Brain pericyte (primary cell): ENCODE results near the gene NTRK3.

Experiments
- DNase-seq: peaks from one replicate; pipeline ENCODE4 v3.0.0-alpha.2; 2012; ENCODE audit warnings: low read depth, low spot score

NTRK3 gene

DNA sequence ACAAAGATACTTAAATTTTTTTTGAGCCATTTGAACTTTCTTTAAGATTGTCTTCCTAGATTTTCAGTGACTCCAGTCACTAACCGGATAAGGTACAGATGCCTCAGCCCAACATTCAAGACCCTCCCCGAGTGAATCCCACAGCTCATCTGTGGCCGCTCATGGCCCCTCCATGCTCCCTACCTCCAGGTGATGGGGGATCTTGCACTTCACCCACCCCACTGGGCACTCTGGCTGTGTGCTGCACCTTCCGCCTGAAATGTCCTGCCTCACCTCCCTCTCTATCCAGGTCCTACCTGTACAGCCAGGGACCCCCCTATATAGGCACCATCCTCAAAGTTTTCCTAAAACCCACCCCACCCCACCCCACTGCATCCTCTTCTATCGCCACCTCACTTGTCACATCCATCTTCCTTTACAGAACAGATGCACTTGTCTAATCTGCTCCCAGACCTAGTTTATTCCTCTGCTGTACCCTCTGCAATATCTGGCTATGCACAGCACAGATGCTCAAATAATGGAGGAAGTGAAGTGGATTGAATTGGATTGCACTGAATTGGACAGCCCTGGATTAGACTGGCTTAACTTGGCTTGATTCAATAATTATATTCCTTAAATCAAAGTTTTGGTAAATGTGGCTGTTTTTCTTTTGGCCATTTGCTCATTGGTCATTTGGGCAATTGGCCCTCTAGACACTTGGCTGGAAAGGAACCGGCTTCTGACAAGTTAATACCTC lies 24.5 kb downstream of the NTRK3 start:
- no peak for DNase-seq

DNA sequence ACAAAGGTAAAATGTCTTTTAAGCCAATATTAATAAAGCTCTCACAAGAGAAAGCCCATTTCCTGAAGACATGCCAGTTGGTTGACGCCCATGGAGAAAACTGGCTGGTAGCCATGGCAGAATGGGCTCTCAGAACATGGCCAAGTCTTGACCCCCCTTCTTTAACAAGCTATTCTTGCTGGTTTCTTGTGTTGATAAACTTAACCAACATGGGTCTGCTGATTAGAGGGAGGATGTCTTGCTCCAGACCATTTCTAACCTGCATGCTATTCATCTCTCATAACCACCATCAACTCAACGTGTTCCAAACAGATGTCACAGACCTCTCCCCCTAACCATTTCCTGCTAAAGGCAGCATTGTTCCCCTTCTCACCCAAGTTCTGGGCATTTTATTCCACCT lies 25.7 kb downstream of the NTRK3 start:
- DNase-seq: no peak

GRCh38 chr15:88225461-88225860 lies 31.1 kb downstream of the NTRK3 start:
- DNase-seq: no peak

DNA sequence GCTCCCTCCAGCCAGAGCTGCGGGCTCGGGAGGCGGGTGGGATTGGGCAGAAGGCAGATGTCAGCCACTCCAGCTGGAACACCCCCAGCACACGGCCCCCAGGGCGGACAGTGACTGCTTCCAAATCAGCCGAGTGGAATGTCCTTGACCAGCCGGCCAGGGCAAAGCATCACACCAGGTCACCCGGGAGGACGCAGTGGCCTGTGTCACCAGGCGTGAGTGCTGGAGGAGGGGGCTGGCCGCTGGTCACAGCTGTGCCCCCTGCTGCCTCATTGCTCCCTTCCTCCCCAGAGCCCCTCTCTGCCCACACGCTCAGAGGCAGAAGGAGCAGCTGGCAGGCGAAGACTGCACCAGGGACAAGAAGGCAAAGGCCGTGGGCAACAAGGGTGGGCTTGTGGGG lies 33.5 kb downstream of the NTRK3 start:
- DNase-seq: no peak

DNA sequence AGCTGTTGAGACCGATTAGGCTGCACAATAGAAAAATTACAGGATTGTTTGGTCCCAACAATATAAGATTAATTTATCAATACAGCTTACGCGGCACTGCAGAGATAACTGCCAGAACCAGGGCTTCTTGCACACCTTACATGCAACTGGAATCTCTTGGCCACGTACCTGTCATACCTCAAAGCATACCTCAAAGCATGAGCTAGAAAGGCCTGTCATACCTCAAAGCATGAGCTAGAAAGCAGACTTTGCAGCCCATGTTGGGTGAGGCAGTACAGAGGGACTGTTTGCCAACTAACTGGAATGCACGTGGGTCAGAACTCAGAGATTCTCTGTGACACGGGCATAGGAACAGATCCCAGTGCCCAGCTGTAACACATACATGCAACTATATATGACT lies 34.7 kb downstream of the NTRK3 start:
- no peak for DNase-seq

DNA sequence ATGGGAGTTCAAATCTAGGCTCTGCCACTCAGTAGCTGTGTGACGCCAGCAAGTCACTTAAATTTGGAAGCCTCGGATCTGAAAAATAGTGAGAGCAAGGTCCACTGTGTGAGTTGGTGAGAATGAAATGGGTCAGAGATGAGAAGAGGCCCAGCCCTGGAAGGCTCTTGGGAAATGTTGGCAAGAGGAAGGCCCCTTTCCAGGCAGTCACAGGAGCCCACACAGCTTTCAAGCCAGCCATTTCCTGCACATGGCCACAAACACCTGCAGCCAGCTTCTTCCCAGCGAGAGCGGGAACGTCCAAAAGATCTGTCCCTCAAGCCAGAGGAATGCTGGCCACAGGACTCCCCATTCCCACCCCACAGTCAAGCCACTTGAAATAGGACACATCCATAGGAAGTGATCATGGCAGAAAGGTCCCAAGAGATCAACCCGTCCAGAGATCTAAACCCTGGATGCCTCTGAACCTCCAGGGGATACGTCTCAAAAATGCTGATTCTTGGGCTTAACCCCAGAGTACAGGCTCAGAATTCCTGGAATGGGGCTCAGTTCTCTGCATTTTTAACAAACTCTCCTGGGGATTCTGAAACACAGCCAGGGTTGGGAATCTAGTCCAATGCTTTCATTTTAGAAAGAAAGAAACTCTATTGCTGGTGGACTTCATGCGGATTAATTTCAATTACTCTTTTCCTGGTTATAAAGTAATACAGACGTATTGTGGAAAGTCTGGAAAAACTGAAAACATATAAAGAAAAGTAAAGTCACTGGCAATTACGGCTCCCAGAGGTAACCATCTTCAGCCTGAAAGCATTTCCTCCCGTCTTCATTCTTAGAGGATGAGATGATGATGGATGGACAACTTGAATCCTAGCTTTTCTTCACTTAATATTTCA lies 35.9 kb downstream of the NTRK3 start:
- DNase-seq: no peak

DNA sequence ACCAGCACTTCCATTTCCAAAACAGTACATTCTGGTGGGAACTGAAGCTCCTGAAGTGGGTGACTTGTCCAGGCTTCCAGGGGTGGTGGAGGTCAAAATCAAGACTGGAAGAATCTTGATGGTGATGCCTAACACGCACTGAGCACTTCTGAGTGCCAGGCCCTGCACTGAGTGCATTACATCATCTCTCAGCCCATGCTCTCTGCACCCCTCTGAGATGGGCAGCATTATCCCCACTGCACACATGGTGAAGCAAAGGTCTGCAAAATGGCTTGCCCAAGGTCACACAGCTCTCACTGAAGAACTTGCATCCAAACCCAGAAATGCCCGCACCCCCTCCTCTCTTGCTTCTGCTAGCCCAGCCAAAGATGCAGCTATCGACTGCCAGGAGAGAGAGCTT lies 36.9 kb downstream of the NTRK3 start:
- no peak for DNase-seq

DNA sequence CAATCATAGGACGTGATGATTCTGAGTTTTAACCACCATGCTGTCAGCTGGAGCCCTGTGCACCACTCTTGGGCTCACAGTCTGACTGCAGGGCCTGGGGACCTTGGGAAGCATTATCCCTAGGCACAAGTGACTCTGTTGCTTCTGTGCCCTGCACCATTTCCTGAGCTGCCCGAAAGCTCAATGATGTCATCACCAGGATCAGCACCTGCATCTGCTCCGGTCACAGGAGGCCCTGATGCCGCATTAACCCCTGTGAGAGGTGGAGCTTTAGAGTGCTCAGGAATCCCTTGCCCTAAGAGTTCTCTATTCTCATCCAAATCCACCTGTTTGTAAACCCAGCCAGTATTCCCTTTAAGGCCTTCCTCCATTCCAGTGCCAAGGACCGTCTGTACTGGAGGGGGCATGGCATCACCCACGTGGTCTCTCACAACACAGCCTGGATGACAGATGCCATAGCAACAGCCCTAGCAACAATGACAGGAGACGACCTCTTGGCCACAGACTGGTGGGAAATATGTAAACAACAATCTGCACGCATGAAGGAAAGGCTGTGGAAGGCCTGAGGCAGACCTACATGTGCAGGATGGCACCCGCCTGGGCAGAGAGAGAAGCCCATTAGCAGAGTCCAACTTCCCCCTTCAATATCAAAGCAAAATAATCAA lies 37.9 kb downstream of the NTRK3 start:
- DNase-seq: no peak

DNA sequence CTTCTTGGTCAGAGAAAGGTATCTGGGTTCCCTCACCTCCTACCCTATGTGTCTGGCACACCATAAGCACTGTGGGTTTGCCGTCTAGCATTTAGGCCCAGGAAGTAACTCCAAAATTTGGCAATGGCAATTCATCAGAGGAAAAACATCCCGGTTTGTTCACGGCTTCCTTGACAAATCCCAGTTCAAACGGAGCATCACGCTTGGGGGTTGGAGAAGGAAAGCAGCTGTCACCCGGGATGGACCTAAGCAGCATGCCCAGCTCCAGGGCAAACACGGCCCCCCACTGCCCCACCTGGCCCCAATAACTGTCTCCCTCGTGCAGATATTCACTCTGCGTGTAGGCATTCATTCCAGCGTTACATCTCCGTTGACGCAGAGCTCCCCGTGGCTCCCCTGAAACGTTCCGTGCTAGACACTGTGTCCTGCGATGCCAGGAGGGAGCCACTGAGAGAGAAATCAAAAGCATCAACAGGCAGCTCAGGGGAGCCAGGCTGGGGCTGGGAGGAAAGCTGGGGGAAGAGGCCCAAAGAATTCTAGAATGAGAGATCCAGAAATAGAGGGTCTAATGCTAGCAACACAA lies 41.4 kb downstream of the NTRK3 start:
- DNase-seq: no peak

DNA sequence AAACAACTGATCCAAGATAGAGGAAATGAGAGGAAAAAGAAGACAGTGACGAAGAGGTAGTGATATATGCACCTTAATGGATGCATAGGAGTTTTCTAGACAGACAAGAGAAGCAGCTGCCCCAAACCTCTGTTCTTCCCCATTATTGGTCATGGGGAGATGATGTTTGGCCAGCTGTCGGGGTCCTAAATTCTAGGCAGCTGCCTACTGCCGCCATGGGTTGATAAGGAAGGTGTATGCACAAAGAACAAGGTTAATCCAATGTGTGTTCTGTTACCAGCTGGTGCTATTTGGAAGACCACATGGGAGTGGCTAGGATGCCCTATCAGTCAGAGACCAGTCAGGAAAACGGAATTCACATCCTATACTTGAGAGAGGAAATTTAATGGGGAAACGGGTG lies 47.4 kb downstream of the NTRK3 start:
- DNase-seq: no peak

- DNase-seq: no peak
Measured at GRCh38 chr15:88208396-88208795, 48.1 kb downstream of the NTRK3 start.

GRCh38 chr15:88207565-88207964 lies 49.0 kb downstream of the NTRK3 start:
- DNase-seq: no peak

GRCh38 chr15:88204584-88204983 lies 52.0 kb downstream of the NTRK3 start:
- DNase-seq: no peak

DNA sequence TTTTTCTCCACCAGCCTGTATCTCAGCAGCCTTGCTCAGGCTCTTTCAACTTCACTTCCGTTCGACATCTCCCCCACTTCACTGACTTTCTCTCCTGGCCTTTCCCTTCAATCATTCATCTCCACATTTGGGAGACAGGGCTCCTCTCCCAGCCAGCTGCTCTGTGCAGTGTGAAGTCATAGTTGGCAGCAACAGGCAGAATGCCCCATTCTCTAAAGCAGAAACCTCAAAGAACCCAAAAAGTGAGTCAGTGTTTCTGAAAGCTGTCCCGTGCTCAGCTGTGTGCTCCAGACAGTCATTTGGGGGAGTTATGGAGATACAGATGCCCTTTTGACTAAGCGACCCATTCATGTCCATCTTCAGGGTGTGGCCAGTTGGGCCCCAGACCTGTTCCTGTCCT lies 54.3 kb downstream of the NTRK3 start:
- no peak for DNase-seq

- no peak for DNase-seq
Measured at GRCh38 chr15:88201207-88201606, 55.3 kb downstream of the NTRK3 start.

- DNase-seq: no peak
Measured at GRCh38 chr15:88196961-88197360, 59.6 kb downstream of the NTRK3 start.

DNA sequence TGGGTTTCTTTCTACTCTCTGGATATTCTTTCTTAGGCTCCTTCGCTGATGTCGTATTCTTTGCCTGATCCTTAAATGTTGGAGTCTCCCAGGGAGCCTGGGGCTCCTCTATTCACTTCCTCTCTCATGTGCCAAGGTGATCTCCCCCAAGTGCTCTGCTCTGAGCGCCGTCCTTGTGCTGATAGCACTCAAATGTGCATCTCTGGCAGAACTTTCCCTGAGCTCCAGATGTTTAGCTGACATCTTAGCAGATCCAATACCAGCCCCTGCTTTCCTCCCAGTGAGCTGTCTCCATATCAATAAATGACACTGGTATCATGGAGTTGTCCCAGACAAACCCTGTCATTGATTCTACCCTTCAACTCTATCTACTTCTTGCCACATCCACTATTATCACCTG lies 62.4 kb downstream of the NTRK3 start:
- no peak for DNase-seq

- DNase-seq: no peak
Measured at GRCh38 chr15:88193415-88193814, 63.1 kb downstream of the NTRK3 start.

DNA sequence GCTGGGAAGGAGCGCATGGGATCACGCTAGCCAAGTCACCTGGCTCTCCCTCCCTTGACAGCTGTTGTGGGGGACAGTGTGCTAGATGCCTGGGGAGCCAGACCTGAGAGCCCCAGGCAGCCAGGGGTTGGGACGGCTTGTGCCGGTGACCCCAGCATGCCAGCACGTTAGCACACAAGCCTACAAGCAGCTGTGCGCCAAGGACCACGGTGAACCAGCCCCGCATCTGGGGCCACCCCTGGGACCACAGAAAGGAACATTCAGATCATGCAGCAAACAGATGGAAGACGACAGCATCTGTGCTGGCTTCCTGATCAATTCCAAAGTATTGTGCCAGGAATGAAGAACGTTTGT lies 64.8 kb downstream of the NTRK3 start:
- no peak for DNase-seq

- DNase-seq: no peak
Measured at GRCh38 chr15:88190232-88190631, 66.3 kb downstream of the NTRK3 start.

- DNase-seq: no peak
Measured at GRCh38 chr15:88188300-88188699, 68.2 kb downstream of the NTRK3 start.

GRCh38 chr15:88187195-88187594 lies 69.3 kb downstream of the NTRK3 start:
- DNase-seq: no peak
